CD4-positive, alpha-beta T cell treated with Interleukin-17A for 1 hour (primary cell): ENCODE results near the gene NAT16.

ENCODE experiments used
- DNase-seq: peaks from one replicate; pipeline ENCODE4 v3.0.0-alpha.2; 2020

NAT16 gene

GRCh38 chr7:101180130-101180755, at the start of gene NAT16:
TSS of gene NAT16 (minus strand) at chr7:101180293. CDS start at chr7:101174807, 5,486 bp downstream.
- DNase-seq: no peak

DNA sequence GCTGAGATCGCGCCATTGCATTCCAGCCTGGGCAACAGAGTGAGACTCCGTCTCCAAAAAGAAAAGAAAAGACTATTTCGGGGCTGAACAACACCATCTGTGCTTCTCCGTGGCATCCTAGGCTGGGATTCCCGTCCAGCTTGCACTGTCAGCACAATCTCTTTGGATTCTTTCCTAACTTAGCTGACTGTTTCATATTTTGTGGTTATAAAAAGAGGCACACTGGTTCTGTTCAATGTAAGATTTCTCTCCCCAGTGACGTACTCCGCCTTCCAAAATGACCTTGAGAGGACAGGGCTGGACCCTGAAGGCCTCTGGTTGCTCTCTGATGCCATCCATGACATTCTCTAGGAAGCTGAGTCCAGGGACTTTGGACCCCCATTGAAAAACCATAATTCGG, 46.6 kb upstream of the NAT16 start:
- no peak for DNase-seq

DNA sequence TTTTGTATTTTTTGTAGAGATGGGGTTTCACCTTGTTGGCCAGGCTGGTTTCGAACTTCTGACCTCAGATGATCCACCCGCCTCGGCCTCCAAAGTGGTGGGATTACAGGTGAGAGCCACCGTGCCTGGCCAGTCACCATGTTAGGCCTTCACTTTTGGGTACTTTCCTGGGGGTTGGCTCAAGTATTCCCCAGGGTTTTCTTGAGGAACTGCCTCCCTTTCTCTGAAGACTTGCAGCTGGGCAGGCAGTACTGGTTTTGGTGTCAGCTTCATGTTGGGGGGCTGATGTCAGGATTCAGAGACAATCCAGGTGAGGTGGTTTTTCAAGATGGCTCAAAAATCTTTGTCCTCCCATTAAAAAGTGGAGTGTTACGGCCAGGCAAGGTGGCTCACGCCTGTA, 45.6 kb upstream of the NAT16 start:
- no peak for DNase-seq

GRCh38 chr7:101223528-101223927, 43.4 kb upstream of the NAT16 start:
- DNase-seq: no peak

GRCh38 chr7:101222275-101222830, 42.3 kb upstream of the NAT16 start:
- DNase-seq: no peak

DNA sequence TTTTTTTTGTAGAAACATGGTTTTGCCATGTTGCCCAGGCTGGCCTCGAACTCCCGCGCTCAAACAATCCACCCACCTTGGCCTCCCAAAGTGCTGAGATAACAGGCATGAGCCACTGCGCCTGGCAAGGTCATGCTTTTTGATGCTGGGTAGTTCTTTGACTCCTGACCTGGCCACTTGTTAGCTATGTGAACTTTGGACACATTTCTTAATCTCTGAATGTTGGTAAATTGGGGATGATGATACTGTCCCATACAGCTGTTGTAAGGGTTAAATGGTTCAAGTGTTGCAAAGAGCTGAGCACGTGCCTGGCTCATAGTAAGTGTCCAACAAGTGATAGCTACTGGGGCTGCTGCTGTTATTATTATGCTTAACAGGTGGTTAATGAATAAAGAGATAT, 40.2 kb upstream of the NAT16 start:
- DNase-seq: no peak

DNA sequence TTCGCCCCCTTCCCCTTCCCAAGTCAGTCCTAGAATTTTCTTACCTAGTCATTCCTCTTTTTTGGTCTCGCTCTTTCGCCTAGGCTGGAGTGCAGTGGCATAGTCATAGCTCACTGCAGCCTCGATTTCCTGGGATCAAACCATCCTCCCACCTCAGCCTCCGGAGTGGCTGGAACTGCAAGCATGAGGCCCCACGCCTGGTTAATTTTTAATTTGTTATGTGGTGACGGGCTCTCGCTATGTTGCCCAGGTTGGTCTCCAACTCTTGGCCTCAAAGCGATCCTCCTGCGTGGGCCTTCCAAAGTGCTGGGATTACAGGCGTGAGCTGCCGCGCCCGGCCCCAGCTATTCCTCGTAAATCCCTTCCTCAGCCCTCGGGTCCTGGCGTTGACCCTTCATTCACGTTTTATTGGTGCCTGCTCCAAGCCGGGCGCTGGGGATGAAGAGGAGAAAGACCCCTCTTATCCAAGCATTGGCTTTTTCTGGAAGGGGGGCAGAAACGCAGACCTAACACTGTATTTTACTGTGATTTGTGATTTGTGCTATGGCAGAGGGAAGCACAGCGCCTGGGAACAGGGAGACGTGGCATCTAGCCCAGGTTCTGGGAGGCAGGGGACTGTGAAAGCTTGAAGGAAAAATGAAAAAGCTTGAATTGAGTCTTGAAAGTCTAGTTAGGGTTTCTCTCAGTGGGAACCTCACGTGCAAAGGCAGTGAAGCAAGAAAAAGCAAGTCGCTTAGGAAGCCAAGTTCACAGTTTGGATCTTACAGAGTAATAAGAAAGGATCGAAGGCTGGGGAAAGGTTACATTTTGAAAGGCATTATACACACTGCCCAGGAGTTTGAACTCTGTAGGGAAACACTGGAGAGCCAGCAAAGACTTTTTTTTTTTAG, 38.4 kb upstream of the NAT16 start:
- DNase-seq: no peak

DNA sequence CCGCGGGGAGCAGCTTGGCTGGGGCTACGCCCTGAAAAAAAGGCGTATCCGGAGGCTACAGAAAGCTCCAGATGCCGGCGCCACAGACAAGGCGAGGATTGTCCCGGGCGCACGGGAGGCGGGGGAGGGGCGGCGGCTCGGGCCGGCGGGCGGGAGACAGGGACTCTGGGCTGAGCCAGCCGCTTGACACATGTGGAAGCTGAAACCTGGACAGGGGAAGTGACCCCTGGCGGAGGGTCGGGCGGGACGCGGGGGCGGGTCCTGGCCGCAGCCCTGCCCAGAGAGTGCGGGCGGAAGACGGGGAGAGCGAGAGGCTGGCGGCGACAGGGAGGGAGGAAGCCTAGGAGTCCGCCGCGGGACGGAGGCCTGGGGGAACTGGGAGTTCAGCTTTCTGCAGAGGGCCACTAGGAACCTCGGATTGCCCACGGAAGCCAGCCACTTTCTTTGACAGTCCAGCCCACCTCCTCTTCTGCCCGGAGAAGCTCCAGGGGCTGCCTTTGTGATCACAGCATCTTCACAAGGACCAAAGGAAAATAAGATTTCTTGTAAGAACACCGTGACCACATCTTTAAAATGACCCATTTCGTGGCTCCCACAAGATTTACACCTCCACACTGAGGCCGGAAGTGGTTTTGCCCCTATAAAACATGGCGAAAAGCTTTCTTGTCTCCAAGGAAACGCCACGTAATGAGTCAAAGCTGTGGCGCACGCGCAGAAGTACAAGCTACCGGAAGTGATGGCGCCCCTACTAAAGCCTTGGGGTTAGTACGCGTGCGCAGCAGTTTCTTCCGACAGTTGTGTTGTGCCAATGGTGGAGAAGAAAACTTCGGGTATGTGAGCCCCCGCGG, 37.5 kb upstream of the NAT16 start, which contains the start of the genes PLOD3 and ZNHIT1:
Gene PLOD3, minus strand, starts transcription at position 194 of the 848 bp plus-strand sequence. CDS start 307 bp downstream, outside the sequence.
Gene ZNHIT1, plus strand, starts transcription at position 778 of the 848 bp plus-strand sequence. Its CDS starts 31 bp downstream, at position 809.
- peak; percentile 98 for DNase-seq

- DNase-seq: no peak
Observed at GRCh38 chr7:101216860-101217387, 36.8 kb upstream of the NAT16 start.

GRCh38 chr7:101216001-101216859, 36.1 kb upstream of the NAT16 start:
- no peak for DNase-seq

DNA sequence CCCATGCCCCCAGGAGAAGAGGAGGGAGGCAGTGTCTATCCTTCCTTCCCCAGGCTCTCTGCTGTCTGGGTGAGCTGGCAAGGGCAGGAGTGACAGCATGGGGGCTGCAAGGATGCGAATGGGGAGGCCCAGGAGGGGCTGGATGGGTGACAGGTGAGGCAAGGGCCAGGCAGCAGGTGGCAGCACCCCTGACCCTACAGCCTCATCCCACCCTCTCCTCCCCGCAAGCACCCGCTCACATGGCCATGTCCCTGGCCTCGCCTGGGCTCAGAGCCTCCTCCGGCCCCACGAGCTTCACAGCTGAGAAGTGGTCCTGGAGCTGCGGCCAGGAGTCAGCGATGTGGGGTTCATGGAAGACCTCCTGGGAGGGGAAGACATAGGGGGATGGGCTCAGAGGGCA, 31.9 kb upstream of the NAT16 start:
- no peak for DNase-seq

GRCh38 chr7:101211501-101211900, 31.4 kb upstream of the NAT16 start:
- DNase-seq: no peak

DNA sequence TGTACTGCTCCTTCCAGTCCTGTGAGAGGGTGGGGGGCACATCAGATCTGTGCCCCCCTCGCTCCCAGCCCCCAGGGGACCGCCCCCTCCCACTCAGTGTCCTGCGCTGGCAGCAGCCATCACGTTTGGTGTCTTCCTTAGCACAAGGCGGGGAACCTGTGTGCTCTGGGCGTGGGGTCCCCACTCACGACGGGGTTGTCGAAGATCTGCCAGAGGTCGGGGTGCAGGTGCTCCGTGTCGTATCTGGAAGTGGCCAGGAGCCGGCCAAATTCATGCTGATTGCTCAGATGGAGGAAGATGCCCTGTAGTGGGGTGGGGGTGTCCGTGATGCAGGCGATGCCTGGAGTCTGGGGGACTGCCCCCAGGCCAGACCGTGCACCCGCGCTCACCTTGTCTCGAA, 30.1 kb upstream of the NAT16 start:
- DNase-seq: no peak

- no peak for DNase-seq
Observed at GRCh38 chr7:101208794-101209193, 28.7 kb upstream of the NAT16 start.

- DNase-seq: no peak
Observed at GRCh38 chr7:101207459-101207858, 27.4 kb upstream of the NAT16 start.

GRCh38 chr7:101206665-101207042, 26.6 kb upstream of the NAT16 start:
- no peak for DNase-seq

DNA sequence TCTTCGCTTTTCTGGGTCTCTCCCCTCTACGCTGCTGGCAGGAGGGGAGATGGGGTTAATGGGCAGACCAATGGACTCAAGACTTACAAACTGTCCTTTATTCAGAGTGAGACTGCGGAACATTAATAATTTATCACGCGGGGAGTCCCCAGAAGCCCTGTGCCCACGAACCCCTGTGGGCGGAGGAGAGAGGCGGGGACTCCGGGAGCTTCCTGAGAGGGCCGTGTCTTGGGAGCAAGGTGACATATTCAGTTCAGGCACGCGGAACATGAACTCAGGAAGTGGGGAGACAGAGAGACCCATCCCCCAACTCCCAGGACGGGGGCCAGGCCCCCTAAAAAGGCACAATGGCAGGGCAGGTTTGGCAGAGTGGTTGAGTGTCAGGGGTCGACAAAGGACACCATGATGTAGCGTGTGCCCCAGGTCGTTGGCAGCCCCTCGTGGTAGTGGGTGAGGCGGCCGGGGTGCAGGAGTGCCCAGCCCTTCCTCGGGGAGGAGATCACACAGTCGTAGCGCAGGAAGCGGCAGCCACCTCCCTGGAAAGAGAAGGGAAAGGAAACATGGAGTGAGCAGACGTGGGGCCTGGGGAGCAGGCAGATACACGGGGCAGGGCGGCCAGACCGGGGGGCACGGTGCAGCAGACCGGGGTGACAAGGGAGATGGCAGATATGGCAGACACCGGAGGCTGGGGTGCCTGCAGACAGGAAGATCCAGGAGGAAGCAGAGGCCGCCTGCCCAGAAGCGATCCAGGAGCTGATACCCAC, 26.0 kb upstream of the NAT16 start:
- no peak for DNase-seq

DNA sequence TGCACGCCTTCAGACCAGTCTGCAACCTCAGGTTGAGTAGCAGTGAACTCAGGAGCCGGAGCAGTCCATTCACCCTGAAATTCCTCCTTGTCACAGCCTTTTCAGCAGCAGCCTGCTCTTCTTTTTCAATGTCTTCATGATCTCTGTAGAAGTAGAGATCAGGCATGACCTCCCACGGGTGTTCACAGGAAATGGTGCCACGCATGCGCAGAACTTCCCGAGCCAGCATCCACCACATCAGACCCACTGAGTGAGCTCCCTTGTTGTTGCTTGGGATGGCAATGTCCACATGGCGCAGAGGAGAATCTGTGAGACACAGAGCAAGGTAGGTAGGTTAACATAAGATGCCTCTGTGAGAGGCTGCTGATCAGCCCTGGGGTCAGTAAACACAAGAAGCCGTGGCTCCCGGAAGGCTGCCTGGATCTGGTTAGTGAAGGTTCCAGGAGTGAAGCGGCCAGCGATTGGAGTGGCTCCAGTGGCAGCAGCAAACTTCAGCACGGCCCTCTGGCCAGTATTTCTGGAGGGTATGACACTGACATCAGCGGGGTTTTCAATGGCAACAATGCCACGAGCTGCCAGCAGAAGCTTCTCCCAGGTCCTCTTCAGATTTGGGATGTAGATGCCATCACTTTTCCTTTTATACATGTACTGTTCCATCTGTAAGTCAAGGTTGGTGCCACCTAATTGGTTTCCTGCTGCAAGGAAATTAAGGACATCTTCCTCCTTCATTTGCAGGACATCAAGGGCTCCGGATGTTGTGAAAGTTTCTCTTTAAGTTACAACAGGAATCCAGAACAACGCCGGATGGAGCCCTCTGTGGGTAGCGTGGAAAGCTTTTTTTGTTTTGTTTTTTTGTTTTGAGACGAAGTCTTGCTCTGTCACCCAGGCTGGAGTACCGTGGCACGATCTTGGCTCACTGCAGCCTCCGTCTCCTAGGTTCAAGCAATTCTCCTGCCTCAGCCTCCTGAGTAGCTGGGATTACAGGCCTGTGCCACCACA, 23.9 kb upstream of the NAT16 start:
- peak; percentile 51 for DNase-seq

DNA sequence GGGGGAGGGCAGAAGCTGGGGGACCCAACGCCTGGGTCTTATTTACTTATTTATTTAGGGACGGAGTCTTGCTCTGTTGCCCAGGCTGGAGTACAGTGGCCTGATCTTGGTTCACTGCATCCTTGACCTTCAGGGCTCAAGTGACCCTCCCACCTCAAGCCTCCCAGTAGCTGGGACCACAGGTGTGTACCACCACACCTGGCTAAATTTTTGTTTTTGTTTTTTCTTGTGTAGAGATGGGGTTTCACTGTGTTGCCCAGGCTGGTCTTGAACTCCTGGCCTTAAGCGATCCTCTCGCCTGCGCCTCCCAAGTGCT, 22.5 kb upstream of the NAT16 start:
- DNase-seq: no peak
